Endothelial cell of umbilical vein (primary cell): ENCODE measurements around the gene CDK18. TPM values are rescaled to one million over a fixed set of nuclear protein-coding genes. Genes with fewer than 3 reads are reported as not detected.

Source experiments
- BruUV-seq: library from RNA; stranded (reverse); fragments of 400-500 nt; replicated peaks from 2 replicates; lab custom pipeline; 2021; lab: Mats Ljungman, UMichigan
- CTCF ChIA-PET: fragments of 300-600, 350-600 bp; sonication (Branson Sonifier 250); formaldehyde crosslinking; loops from one replicate; lab custom pipeline; 2021; ENCODE audit warnings: antibody characterized with exemption, inconsistent platforms; lab: Charles Lee
- POLR2A ChIA-PET: fragments of 300-600, 350-600 bp; sonication (Branson Sonifier 250); formaldehyde crosslinking; loops from one replicate; lab custom pipeline; 2021; ENCODE audit warnings: antibody characterized with exemption, inconsistent platforms; lab: Charles Lee
- DNase-seq: peaks from one replicate; pipeline ENCODE4 v3.0.0-alpha.2; 2011; ENCODE audit warnings: low read depth, low spot score
- FAIRE-seq: peaks from 2 replicates; lab custom pipeline; 2011; peaks lifted over from hg19 to GRCh38; lab: Jason Lieb, UNC
- H2AFZ ChIP-seq: 2 replicates; pipeline ENCODE4 v1.6.0; 2012; ENCODE audit warnings: low read depth, low read length, control low read depth, inconsistent platforms
- H3K27ac ChIP-seq: 2 replicates; pipeline ENCODE4 v1.5.1; 2011; ENCODE audit warnings: low read depth, mild to moderate bottlenecking, control low read depth, low read length, moderate library complexity; ENCODE audit not compliant: insufficient read depth
- H3K27me3 ChIP-seq, 2 experiments: 2 replicates each; pipeline versions ENCODE4 v1.6.0 to v1.6.1; 2011; ENCODE audit warnings: low read length in 2 of 2, mixed read lengths in 1 of 2; ENCODE audit not compliant: control insufficient read depth in 2 of 2, insufficient read depth in 2 of 2
- H3K36me3 ChIP-seq, 2 experiments: 2 replicates in 1 of 2; 3 replicates in 1 of 2; pipeline ENCODE4 v1.5.1; 2011; ENCODE audit warnings: low read length in 2 of 2, mild to moderate bottlenecking in 1 of 2, moderate library complexity in 1 of 2; ENCODE audit not compliant: control insufficient read depth in 2 of 2, insufficient read depth in 2 of 2; ENCODE audit errors: extremely low read depth in 1 of 2
- H3K4me1 ChIP-seq: 3 replicates; pipeline ENCODE4 v1.5.1; 2011; ENCODE audit warnings: mild to moderate bottlenecking, low read length; ENCODE audit not compliant: control insufficient read depth, insufficient read depth; ENCODE audit errors: extremely low read depth
- H3K4me2 ChIP-seq: 2 replicates; pipeline ENCODE4 v1.6.1; 2011; ENCODE audit warnings: low read length, control low read depth, mixed read lengths; ENCODE audit not compliant: insufficient read depth
- H3K4me3 ChIP-seq, 3 experiments: fragments of 200-600 bp in 1 of 3; sonication (generic), shearing (Covaris generic) in 1 of 3; replicated peaks in 1 of 3; 2 replicates each; pipeline ENCODE4 v1.5.1; 2011 to 2016; ENCODE audit warnings: control low read depth in 3 of 3, low read length in 3 of 3, mild to moderate bottlenecking in 2 of 3, inconsistent platforms in 1 of 3, low read depth in 1 of 3, moderate library complexity in 1 of 3; ENCODE audit not compliant: insufficient read depth in 1 of 3
- H3K79me2 ChIP-seq: 2 replicates; pipeline ENCODE4 v1.6.0; 2012; ENCODE audit warnings: low read length, inconsistent platforms; ENCODE audit not compliant: control insufficient read depth, insufficient read depth
- H3K9ac ChIP-seq: replicated peaks from 2 replicates; pipeline ENCODE3; 2011; ENCODE audit warnings: low read length, control low read depth; ENCODE audit not compliant: insufficient read depth; ENCODE audit errors: extremely low read depth
- H3K9me1 ChIP-seq: replicated peaks from 3 replicates; pipeline ENCODE4 v1.6.0; 2011; ENCODE audit warnings: mild to moderate bottlenecking, low read length; ENCODE audit not compliant: control insufficient read depth, insufficient read depth; ENCODE audit errors: extremely low read depth
- H3K9me3 ChIP-seq: replicated peaks from 2 replicates; pipeline ENCODE4 v1.5.1; 2012; ENCODE audit warnings: low read length, inconsistent platforms; ENCODE audit not compliant: control insufficient read depth, insufficient read depth
- H4K20me1 ChIP-seq: replicated peaks from 2 replicates; pipeline ENCODE3; 2011; ENCODE audit warnings: mild to moderate bottlenecking, low read length; ENCODE audit not compliant: control insufficient read depth, insufficient read depth; ENCODE audit errors: extremely low read depth
- EZH2 ChIP-seq: IDR thresholded peaks from 2 replicates; pipeline ENCODE4 v1.6.1; 2012; ENCODE audit warnings: borderline replicate concordance, low read depth, mild to moderate bottlenecking, moderate library complexity, low read length, inconsistent platforms; ENCODE audit not compliant: severe bottlenecking
- FOS ChIP-seq: IDR thresholded peaks from 2 replicates; pipeline ENCODE4 v1.6.1; 2011; ENCODE audit warnings: mild to moderate bottlenecking, low read length, moderate library complexity, borderline replicate concordance; ENCODE audit not compliant: insufficient read depth
- GATA2 ChIP-seq: IDR thresholded peaks from 2 replicates; pipeline ENCODE4 v1.7.0; 2011; ENCODE audit warnings: low read depth, mild to moderate bottlenecking, moderate library complexity, mixed read lengths, low read length; ENCODE audit not compliant: insufficient read length, insufficient read depth
- JUN ChIP-seq: IDR thresholded peaks from 2 replicates; pipeline ENCODE4 v1.6.1; 2011; ENCODE audit warnings: borderline replicate concordance, low read depth; ENCODE audit not compliant: insufficient read length, insufficient read depth
- MYC ChIP-seq: IDR thresholded peaks from one replicate; pipeline ENCODE4 v1.6.1; 2011; ENCODE audit warnings: mild to moderate bottlenecking, low read depth, low read length
- POLR2A ChIP-seq: IDR thresholded peaks from 2 replicates; pipeline ENCODE4 v1.6.1; 2012; ENCODE audit warnings: low read depth, mild to moderate bottlenecking, control low read depth, low read length
- POLR2AphosphoS5 ChIP-seq: IDR thresholded peaks from 2 replicates; pipeline ENCODE4 v1.6.1; 2012; ENCODE audit warnings: low read depth, mild to moderate bottlenecking, control low read depth, low read length, moderate library complexity; ENCODE audit not compliant: insufficient read depth
- dilution Hi-C: fragments of 300-500 bp; cut with MboI; formaldehyde crosslinking; loops from one replicate; pipeline ENCODE4 v1.15.0; 2019; ENCODE audit warnings: low sequenced_read_pairs; ENCODE audit not compliant: extremely low pct_ligation_motif_present
- intact Hi-C: fragments of 100-400 bp; cut with micrococcal nuclease; formaldehyde crosslinking; loops from one replicate; pipeline ENCODE4 v1.10.0; 2022
- polyA plus RNA-seq, 4 experiments: library from polyadenylated mRNA; depleted of rRNA in 3 of 4; stranded (reverse) in 3 of 4; unstranded in 1 of 4; fragments of >200 nt; gene quantifications; 2 replicates each; pipeline versions ENCODE4 v1.2.1 to v1.2.3, GENCODE V29; 2011 to 2012; ENCODE audit warnings: missing spikeins in 1 of 4
- total RNA-seq: library from RNA; stranded (reverse); gene quantifications from 2 replicates; pipeline ENCODE4 v1.2.3, GENCODE V29; 2021
- TF ChIP-seq, protein P1 (sequence below), 2 donors: IDR thresholded peaks; 1 replicate in 1 of 2; 2 replicates in 1 of 2; pipeline ENCODE4 v1.5.1; 2011; ENCODE audit warnings: low read length in 2 of 2, mild to moderate bottlenecking in 2 of 2, moderate library complexity in 2 of 2, control low read depth in 1 of 2, inconsistent platforms in 1 of 2, low read depth in 1 of 2; ENCODE audit not compliant: insufficient read depth in 1 of 2; ENCODE audit errors: extremely low read depth in 1 of 2
- TF ChIP-seq, protein P2 (sequence below): IDR thresholded peaks from 2 replicates; pipeline ENCODE4 v1.6.1; 2011; ENCODE audit not compliant: insufficient read depth, insufficient read length

CDK18 gene
- total and polyA plus RNA-seq, 2 donors (not counting 3 experiments of a cell fraction or from before 2014, with no cell fraction given) = 0.17 to 1.2 TPM

DNA sequence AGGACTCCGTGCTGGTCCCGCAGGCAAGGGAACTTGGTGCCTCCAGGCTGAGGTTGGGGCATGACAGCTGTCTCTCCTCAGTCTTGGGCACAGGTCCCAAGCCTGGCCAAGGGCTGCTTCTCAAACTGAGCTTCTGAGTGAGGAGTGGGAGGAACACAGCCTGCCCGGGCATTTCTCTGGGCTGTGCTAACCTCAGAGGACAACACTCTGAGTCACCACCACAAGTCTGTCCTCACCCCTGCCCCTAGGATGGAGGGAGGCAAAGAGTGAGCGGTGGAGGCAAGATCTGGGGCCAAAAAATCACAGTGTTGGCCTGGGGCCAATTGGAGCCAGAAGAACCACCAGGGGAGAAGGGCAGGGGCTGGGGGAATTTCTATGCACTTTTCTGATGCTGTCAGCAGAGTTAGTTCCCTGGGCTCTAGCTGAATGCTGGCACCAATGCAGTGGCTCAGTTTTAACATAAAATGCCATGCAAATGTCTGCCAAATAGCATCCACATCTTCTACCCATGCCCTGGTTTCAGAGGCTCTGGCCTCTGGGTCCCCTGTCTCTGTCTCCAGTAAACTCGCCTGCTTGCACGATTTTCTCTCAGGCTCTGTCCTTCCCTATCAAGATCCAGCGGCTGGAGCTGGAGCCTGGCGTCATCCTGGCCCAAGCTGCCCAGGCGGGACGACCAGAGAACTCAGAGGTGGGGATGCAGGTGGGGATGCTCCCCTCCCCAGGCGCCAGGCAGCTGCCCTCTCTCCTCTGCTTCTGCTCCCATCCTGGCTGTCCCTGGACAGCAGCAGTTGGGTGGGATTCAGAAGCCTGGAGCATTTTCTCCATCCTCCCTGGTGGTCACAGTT lies 11.0 kb upstream of the CDK18 start:
- DNase-seq (no peak), FAIRE-seq (no peak)
- no peak overlapping the region for H2AFZ ChIP-seq
- H3K4me3 ChIP-seq = no peak overlapping the region
- H3K4me2 ChIP-seq = no peak overlapping the region
- H3K4me1 ChIP-seq = no peaks in the 10 kb centered on the region
- peaks cover 12 to 21% of the 10 kb centered on the region in 2 experiments for H3K27me3 ChIP-seq
- no peak overlapping the region for H3K9ac ChIP-seq
- H3K79me2 ChIP-seq = no peaks in the 10 kb centered on the region
- no peaks in the 10 kb centered on the region for H3K9me1 ChIP-seq
- TF ChIP-seq FOS = no peak
- TF ChIP-seq, protein P1, sequence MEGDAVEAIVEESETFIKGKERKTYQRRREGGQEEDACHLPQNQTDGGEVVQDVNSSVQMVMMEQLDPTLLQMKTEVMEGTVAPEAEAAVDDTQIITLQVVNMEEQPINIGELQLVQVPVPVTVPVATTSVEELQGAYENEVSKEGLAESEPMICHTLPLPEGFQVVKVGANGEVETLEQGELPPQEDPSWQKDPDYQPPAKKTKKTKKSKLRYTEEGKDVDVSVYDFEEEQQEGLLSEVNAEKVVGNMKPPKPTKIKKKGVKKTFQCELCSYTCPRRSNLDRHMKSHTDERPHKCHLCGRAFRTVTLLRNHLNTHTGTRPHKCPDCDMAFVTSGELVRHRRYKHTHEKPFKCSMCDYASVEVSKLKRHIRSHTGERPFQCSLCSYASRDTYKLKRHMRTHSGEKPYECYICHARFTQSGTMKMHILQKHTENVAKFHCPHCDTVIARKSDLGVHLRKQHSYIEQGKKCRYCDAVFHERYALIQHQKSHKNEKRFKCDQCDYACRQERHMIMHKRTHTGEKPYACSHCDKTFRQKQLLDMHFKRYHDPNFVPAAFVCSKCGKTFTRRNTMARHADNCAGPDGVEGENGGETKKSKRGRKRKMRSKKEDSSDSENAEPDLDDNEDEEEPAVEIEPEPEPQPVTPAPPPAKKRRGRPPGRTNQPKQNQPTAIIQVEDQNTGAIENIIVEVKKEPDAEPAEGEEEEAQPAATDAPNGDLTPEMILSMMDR (IDR thresholded peaks at IDR 0.05; ENCODE audit: extremely low read depth in 1 of 2, insufficient read depth in 1 of 2, low read depth in 1 of 2, low read length in 2 of 2) = no peak
- no peak for TF ChIP-seq MYC
- TF ChIP-seq EZH2 = no peak
- TF ChIP-seq, protein P2, sequence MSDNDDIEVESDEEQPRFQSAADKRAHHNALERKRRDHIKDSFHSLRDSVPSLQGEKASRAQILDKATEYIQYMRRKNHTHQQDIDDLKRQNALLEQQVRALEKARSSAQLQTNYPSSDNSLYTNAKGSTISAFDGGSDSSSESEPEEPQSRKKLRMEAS = no peak
- no peak for TF ChIP-seq POLR2AphosphoS5
- TF ChIP-seq GATA2 = no peak
- TF ChIP-seq POLR2A = no peak
- no peak for TF ChIP-seq JUN
- POLR2A ChIA-PET = no interaction called here
- no TSS peak for BruUV-seq
- dilution Hi-C loops = no loop called here
- no peaks in the 10 kb centered on the region for H4K20me1 ChIP-seq
- H3K27ac ChIP-seq = no peak overlapping the region
- H3K9me3 ChIP-seq = no peaks in the 10 kb centered on the region
- intact Hi-C loops = no loop called here
- CTCF ChIA-PET = interaction anchor here (0.7 to 5.8 kb wide), 8 partner anchors 8 to 432 kb away, joined by 3 to 47 read pairs (median 5); no protein-coding TSS in a partner anchor
- H3K36me3 ChIP-seq = no peaks in the 10 kb centered on the region
